ENCODE results near the gene CHSY3. TPM values are rescaled to one million over a fixed set of nuclear protein-coding genes. Genes with fewer than 3 reads are reported as not detected.

Gene CHSY3
- total RNA-seq, 6 experiments from 2014 or later, result 1.2 to 4.6 (median 1.4) TPM

- H3K36me3 ChIP-seq, result no peaks in the 10 kb centered on the region
- no peaks in the 10 kb centered on the region for H3K27me3 ChIP-seq
- intact Hi-C loops (cut with DNase I), result no loop called here
- no peaks in the 10 kb centered on the region for H3K4me1 ChIP-seq
- DNase-seq (no peak), ATAC-seq (no peak)
- H3K9me3 ChIP-seq, result no peaks in the 10 kb centered on the region
- H3K27ac ChIP-seq, result no peak overlapping the region
- whole genome bisulfite sequencing (ENCODE audit: insufficient coverage, low coverage, low lambda C conversion rate, missing lambda C conversion rate), result 70% methylated on average over 3 of the region's 3 CpGs
- no peak for TF ChIP-seq POLR2A (IDR thresholded peaks at IDR 0.05)
- TF ChIP-seq CTCF (IDR thresholded peaks at IDR 0.05), result no peak
- no peak overlapping the region for H3K4me3 ChIP-seq
Observed at GRCh38 chr5:130102375-130102774, 198.1 kb downstream of the CHSY3 start.

DNA sequence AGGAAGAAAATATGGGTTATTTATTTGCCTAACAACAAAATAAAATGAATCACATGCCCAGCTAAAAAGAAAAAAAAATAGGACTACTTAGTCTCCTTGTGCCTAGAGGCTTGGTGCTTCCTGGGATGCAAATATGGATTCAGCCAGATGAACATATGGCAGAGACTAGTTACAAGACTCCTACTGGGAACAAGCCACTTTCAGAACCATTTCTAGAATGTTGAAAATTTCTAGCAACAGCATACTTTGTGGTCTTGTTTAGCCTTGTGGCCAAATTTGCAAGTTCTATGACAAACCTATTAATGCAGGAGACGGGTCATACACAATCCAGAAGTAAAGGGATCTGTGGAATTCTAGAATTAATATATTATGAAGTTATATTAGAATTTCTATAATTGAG is 198.7 kb downstream of the CHSY3 start:
- no peaks in the 10 kb centered on the region for H3K9me3 ChIP-seq
- intact Hi-C loops (cut with DNase I), result no loop called here
- no peaks in the 10 kb centered on the region for H3K36me3 ChIP-seq
- no peak for TF ChIP-seq CTCF (IDR thresholded peaks at IDR 0.05)
- TF ChIP-seq POLR2A (IDR thresholded peaks at IDR 0.05), result no peak
- ATAC-seq, result no peak
- no peak for DNase-seq
- H3K27ac ChIP-seq, result no peak overlapping the region
- no peak overlapping the region for H3K4me3 ChIP-seq
- no peaks in the 10 kb centered on the region for H3K27me3 ChIP-seq
- 67% methylated on average over 1 of the region's 1 CpG for WGBS (ENCODE audit: insufficient coverage, low coverage, low lambda C conversion rate, missing lambda C conversion rate)
- H3K4me1 ChIP-seq, result no peaks in the 10 kb centered on the region

- Histone ChIP-seq H3K4me1 (no peaks in the 10 kb centered on the region), H3K4me3 (no peak overlapping the region), H3K9me3 (no peaks in the 10 kb centered on the region), H3K36me3 (no peaks in the 10 kb centered on the region), H3K27ac (no peak overlapping the region), H3K27me3 (no peaks in the 10 kb centered on the region)
- intact Hi-C loops (cut with DNase I), result no loop called here
- no peak for ATAC-seq
- no peak for DNase-seq
- TF ChIP-seq CTCF (IDR thresholded peaks at IDR 0.05), result no peak
- TF ChIP-seq POLR2A (IDR thresholded peaks at IDR 0.05), result no peak
- 92% methylated on average over 1 of the region's 1 CpG for whole genome bisulfite sequencing (ENCODE audit: insufficient coverage, low coverage, low lambda C conversion rate, missing lambda C conversion rate)
Observed at GRCh38 chr5:130104895-130105688, 200.8 kb downstream of the CHSY3 start.

GRCh38 chr5:130106480-130106879 is 202.2 kb downstream of the CHSY3 start:
- H3K36me3 ChIP-seq, result no peaks in the 10 kb centered on the region
- ATAC-seq (no peak), DNase-seq (no peak)
- H3K9me3 ChIP-seq, result no peaks in the 10 kb centered on the region
- intact Hi-C loops (cut with DNase I), result no loop called here
- no peaks in the 10 kb centered on the region for H3K27me3 ChIP-seq
- TF ChIP-seq POLR2A (IDR thresholded peaks at IDR 0.05), result no peak
- TF ChIP-seq CTCF (IDR thresholded peaks at IDR 0.05), result no peak
- no peak overlapping the region for H3K27ac ChIP-seq
- H3K4me3 ChIP-seq, result no peak overlapping the region
- no peaks in the 10 kb centered on the region for H3K4me1 ChIP-seq
